Spinal cord (tissue), 10 donors: ENCODE data around the gene SVOPL. TPM values are rescaled to one million over a fixed set of nuclear protein-coding genes. Genes with fewer than 3 reads are reported as not detected.
"Not testable (repeated sequence)": the region's sequence is repeated elsewhere in the genome, so short reads cannot be mapped to it uniquely, and the experiment has no call there.

ENCODE experiments used
- DNase-seq, 6 donors: peaks; one replicate each; pipeline versions ENCODE4 v3.0.0 to v3.0.0-alpha.2; 2013 to 2015; ENCODE audit warnings: low spot score in 6 of 6, low read depth in 4 of 6
- H3K27ac ChIP-seq: one replicate; pipeline ENCODE4 v1.5.1; 2013; ENCODE audit warnings: low read depth, low read length, control low read depth
- H3K27me3 ChIP-seq: one replicate; pipeline ENCODE4 v1.6.1; 2013; ENCODE audit warnings: low read length; ENCODE audit not compliant: control insufficient read depth, insufficient read depth
- H3K36me3 ChIP-seq: one replicate; pipeline ENCODE4 v1.6.1; 2013; ENCODE audit warnings: low read length; ENCODE audit not compliant: control insufficient read depth, insufficient read depth
- H3K4me1 ChIP-seq: one replicate; pipeline ENCODE4 v1.6.1; 2013; ENCODE audit warnings: low read length; ENCODE audit not compliant: control insufficient read depth, insufficient read depth
- H3K4me3 ChIP-seq: one replicate; pipeline ENCODE4 v1.5.1; 2013; ENCODE audit warnings: low read depth, low read length, control low read depth
- H3K9me3 ChIP-seq: one replicate; pipeline ENCODE4 v1.6.1; 2013; ENCODE audit warnings: low read length; ENCODE audit not compliant: control insufficient read depth, insufficient read depth
- WGBS: methylation state at CpG from one replicate; pipeline ENCODE4 v1.1.5; 2013; ENCODE audit warnings: missing lambda C conversion rate; ENCODE audit not compliant: insufficient coverage; 5-methylcytosine and 5-hydroxymethylcytosine counted together
- polyA plus RNA-seq, 2 donors: library from polyadenylated mRNA; unstranded; fragments of 120-200 nt; gene quantifications; one replicate each; pipeline ENCODE4 v1.2.1, GENCODE V29; 2013; ENCODE audit not compliant: insufficient read length in 2 of 2
- total RNA-seq, 2 donors: library from RNA; depleted of rRNA in 1 of 2; stranded (reverse); fragments of 120-200 nt in 1 of 2; fragments of >200 nt in 1 of 2; gene quantifications; one replicate each; pipeline versions ENCODE4 v1.2.3 to v1.2.4, GENCODE V29; 2013 to 2014
- donor health status: healthy.

Gene SVOPL
- total and polyA plus RNA-seq, 4 donors: 0.60 to 1.6 (median 0.97) TPM

DNA sequence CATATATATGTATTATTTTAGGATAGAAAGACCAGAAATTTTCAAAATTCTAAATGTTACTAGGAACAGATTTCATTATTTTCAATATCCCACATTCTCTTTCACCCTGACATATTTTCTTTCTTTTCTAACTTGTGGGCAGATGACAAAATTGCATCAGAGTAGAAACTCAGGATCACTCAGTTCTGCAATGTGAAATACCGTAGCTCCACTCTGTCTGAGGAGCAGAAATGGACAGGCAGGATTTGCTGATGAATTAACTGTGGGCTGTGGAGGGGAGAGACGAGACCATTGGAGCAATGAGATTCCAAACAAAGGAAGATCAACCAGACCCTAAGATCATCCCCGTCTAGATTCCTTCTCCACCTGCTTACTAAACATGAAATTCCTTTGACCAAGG is 37.0 kb upstream of the SVOPL start:
- no peak overlapping the region for H3K4me3 ChIP-seq
- DNase-seq: no peak
- H3K36me3 ChIP-seq: no peaks in the 10 kb centered on the region
- no peaks in the 10 kb centered on the region for H3K9me3 ChIP-seq
- 100% methylated on average over 1 of the region's 3 CpGs for WGBS
- no peak overlapping the region for H3K27ac ChIP-seq
- no peaks in the 10 kb centered on the region for H3K27me3 ChIP-seq
- H3K4me1 ChIP-seq: no peaks in the 10 kb centered on the region

DNA sequence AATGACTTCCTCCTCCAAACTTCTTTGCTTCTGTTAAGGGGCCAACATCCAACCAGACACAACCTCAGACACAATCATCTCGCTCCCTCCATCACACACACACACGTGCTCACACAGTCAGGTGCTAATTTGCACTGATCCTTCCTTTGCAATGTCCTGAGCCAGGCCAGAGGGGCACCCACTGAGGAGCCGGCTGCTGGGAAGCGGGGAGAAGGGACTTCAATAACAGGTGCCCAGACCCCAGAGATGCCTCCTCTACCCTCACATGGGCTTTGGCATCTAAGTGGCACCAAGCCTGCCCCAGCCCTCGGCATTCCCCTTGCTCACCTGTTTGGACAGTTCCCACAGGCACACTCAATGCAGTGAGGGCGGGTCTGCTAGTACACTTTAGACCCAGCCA is 34.2 kb upstream of the SVOPL start:
- Histone ChIP-seq H3K4me3 (no peak overlapping the region), H3K27ac (no peak overlapping the region), H3K36me3 (no peaks in the 10 kb centered on the region), H3K4me1 (no peaks in the 10 kb centered on the region), H3K9me3 (no peaks in the 10 kb centered on the region), H3K27me3 (no peaks in the 10 kb centered on the region)
- WGBS: 88% methylated on average over 6 of the region's 6 CpGs
- no peak for DNase-seq

DNA sequence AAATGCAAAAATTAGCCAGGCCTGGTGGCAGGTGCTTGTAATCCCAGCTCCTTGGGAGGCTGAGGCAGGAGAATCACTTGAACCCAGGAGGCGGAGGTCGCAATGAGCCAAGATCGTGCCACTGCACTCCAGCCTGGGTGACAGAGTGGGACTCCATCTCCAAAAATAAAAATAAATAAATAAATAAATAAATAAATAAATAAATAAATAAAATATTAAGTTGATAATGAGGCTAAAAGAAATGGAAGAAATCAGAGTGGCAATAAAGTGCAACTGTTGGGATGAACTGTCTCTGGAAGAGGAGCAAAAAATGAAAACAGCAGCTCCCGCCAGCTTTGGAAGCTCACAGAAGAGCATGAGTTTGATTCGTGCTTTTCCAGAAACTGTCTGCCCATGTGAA is 30.6 kb upstream of the SVOPL start:
- WGBS: no CpG with 5 or more reads among the region's 5 CpGs
- H3K4me3 ChIP-seq: not testable (repeated sequence)

DNA sequence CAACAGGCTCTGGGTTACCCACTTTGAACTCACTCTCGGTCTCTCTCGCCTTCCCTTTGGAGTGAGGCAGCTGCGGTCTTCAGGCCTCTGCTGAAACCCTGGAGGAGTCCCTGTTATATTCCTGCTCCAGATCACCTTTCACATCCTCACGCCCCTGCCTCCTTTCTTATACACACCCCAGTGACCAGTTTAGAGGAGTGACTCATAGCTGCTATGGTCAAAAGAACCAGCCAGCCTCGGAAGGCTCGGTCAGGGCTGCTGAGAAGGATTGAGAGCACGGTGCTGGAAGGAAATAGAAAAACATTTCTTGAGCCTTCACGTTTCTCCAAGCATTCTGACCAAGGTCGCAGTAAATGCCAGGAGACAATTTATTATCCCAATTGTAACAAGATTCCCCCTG is 28.3 kb upstream of the SVOPL start:
- H3K27ac ChIP-seq: no peak overlapping the region
- no peaks in the 10 kb centered on the region for H3K27me3 ChIP-seq
- no peaks in the 10 kb centered on the region for H3K9me3 ChIP-seq
- WGBS: 87% methylated on average over 5 of the region's 9 CpGs
- H3K36me3 ChIP-seq: no peaks in the 10 kb centered on the region
- no peaks in the 10 kb centered on the region for H3K4me1 ChIP-seq
- H3K4me3 ChIP-seq: no peak overlapping the region
- no peak for DNase-seq

More for the DNA sequence above, 30.6 kb upstream of the SVOPL start:
- not testable (repeated sequence) for DNase-seq, H3K36me3 ChIP-seq, H3K9me3 ChIP-seq, H3K4me1 ChIP-seq, H3K27ac ChIP-seq, H3K27me3 ChIP-seq

DNA sequence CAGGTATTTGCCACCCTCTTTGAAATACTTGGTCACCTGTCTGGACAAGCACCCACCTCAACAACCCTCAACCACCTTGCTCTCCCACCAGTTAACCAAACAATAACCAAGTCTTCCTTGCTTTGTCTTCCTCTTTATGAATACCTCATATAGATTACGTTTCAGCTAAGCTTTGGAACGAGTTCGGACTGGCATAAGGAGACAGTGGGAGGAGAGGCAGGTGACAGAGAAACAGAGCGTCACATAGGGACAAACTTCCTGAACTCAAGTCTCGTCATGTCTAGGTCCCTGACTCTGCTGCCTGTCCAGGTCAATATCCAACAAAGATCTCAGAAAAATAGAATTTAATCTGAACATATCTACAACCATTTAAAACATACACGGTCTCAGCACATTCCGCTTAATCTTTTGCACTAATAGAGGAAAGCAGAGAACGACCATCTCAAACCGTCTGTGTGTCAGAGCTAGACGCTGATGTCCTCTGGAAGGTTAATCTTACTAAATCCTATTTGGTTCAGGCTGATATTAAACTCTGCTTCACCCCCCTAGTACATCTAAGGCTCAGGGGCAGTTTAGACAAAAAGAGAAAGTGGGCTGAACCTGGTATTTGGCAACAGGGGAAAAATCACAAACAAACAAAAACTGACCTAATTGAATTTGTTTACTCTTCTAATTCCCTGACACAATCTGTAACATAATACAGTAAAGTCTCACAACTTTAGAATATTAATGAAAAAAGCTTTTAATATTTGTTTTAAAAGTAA is 26.4 kb upstream of the SVOPL start:
- DNase-seq: no peak
- no peak overlapping the region for H3K4me3 ChIP-seq
- WGBS: 86% methylated on average over 8 of the region's 10 CpGs
- H3K27me3 ChIP-seq: no peaks in the 10 kb centered on the region
- no peaks in the 10 kb centered on the region for H3K4me1 ChIP-seq
- no peaks in the 10 kb centered on the region for H3K9me3 ChIP-seq
- H3K27ac ChIP-seq: no peak overlapping the region
- H3K36me3 ChIP-seq: no peaks in the 10 kb centered on the region

DNA sequence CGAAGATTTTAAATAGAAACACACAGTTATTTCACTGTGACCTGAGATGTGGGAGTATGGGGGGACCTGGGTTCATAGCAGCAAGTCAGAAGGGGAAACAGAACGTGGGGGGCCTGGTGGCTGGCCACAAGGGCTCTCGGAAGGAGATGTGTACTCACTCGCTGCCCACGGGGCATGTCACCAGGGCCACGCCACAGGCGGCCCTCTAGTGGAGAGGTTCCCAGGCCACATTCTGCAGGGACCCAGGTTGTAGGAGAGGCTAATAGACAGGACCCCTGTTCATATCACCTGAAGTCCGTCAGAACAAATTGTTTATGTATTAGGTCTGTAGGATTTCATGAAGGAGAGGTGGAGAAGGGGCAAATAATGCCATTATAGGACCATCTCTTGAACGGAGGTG is 25.1 kb upstream of the SVOPL start:
- 86% methylated on average over 8 of the region's 9 CpGs for WGBS
- no peaks in the 10 kb centered on the region for H3K27me3 ChIP-seq
- DNase-seq: no peak

DNA sequence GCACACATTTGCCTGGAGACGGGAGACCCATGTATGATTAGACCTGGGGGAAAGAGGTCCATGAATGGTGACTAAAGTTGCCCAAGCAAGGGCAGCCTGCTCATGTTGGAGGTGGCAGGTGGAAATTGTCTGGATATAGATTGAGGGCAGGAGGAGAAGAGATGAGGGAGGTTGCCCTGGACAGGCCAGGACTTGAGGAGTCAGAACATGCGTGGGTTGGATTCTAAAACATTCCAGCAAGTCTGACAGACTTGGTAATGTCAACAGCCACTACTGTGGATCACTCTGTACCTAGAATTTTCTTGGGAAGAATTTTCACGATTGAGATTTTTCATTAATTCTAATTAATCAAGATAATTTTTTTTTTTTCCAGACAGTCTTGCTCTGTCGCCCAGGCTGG is 19.1 kb upstream of the SVOPL start:
- Histone ChIP-seq H3K4me1 (no peaks in the 10 kb centered on the region), H3K9me3 (no peaks in the 10 kb centered on the region), H3K27ac (no peak overlapping the region), H3K27me3 (no peaks in the 10 kb centered on the region), H3K4me3 (no peak overlapping the region), H3K36me3 (no peaks in the 10 kb centered on the region)
- no peak for DNase-seq
- 85% methylated on average over 1 of the region's 4 CpGs for WGBS

More for the DNA sequence above, 25.1 kb upstream of the SVOPL start:
- no peak overlapping the region for H3K4me3 ChIP-seq
- no peak overlapping the region for H3K27ac ChIP-seq
- H3K4me1 ChIP-seq: no peaks in the 10 kb centered on the region
- no peaks in the 10 kb centered on the region for H3K36me3 ChIP-seq
- H3K9me3 ChIP-seq: no peaks in the 10 kb centered on the region

DNA sequence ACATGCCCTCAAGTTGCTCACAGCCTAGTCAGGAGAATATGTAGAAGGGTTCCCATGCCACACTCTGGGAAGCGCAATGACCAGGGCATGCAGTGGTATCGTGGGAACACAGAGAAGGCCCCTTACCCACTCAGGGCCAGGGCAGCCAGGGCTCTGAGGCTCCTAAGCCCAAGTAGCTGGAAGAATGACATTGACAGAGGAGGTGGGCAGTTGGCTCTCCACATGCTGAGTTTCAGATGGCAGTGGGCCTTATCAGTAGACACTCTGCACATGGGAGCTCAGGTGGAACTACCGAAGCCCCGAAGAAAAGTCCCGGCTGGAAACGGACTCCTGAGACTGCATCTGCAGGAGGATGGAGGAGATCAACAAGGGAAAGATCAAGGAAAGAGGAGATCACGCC is 15.7 kb upstream of the SVOPL start:
- Histone ChIP-seq H3K4me3 (no peak overlapping the region), H3K36me3 (no peaks in the 10 kb centered on the region), H3K27ac (no peak overlapping the region), H3K4me1 (no peaks in the 10 kb centered on the region), H3K27me3 (no peaks in the 10 kb centered on the region), H3K9me3 (no peaks in the 10 kb centered on the region)
- WGBS: 93% methylated on average over 7 of the region's 7 CpGs
- no peak for DNase-seq

DNA sequence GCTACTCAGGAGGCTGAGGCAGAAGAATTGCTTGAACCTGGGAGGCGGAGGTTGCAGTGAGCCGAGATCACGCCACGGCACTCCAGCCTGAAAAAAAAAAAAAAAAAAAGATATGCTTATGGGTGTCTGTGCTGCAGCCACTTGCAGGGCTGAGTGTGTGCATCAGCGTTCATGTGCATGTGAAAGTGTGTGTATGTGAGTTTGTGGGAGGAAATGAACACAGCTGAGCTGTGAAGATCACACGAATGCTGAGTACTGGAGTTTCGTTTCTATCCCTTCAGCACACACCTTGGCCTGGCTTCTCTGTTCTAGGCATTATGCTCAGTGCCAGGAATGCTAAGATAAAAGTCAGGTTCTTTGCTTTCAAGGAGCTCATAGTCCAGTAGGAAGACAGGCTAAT is 12.0 kb upstream of the SVOPL start:
- WGBS: 95% methylated on average over 6 of the region's 7 CpGs
- Histone ChIP-seq H3K27ac (no peak overlapping the region), H3K36me3 (no peaks in the 10 kb centered on the region)

DNA sequence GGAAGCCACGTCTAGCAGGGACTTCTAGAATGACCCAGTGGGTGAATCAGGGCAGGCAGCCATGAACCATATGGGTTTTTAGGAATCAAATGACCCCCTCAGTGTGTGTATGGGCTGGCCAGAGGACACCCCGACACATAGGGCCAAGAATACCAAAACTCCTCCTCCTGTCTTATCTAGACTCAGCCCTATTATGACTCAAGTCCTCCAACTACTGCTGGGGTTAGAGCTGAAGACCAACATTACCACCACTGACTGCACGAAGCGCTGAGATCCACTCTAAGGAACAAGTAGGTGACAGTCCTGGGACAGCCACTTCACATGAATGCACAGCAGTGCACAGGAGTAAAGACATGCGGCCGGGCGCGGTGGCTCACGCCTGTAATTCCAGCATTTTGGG is 11.5 kb upstream of the SVOPL start:
- H3K4me1 ChIP-seq: no peaks in the 10 kb centered on the region
- H3K4me3 ChIP-seq: no peak overlapping the region
- no peaks in the 10 kb centered on the region for H3K9me3 ChIP-seq
- no peak for DNase-seq
- no peak overlapping the region for H3K27ac ChIP-seq
- H3K27me3 ChIP-seq: no peaks in the 10 kb centered on the region
- H3K36me3 ChIP-seq: no peaks in the 10 kb centered on the region
- WGBS: over 99% methylated on average over 9 of the region's 9 CpGs

More for the DNA sequence above, 12.0 kb upstream of the SVOPL start:
- H3K27me3 ChIP-seq: no peaks in the 10 kb centered on the region
- no peaks in the 10 kb centered on the region for H3K4me1 ChIP-seq
- no peak overlapping the region for H3K4me3 ChIP-seq
- no peaks in the 10 kb centered on the region for H3K9me3 ChIP-seq
- DNase-seq: no peak
